Neural cell (in vitro differentiated cells): ENCODE data around the gene FRMD4A.

ENCODE experiments used
- EP300 ChIP-seq: fragments of 450-650 bp; conservative IDR thresholded peaks from 2 replicates; pipeline ENCODE4 v1.6.1; 2014; ENCODE audit warnings: antibody characterized with exemption, mild to moderate bottlenecking, moderate library complexity; ENCODE audit not compliant: poor library complexity, severe bottlenecking
- EZH2 ChIP-seq: fragments of 200-600, 300-800 bp; shearing (Covaris generic), sonication (generic); IDR thresholded peaks from 2 replicates; pipeline ENCODE4 v1.6.1; 2014; ENCODE audit warnings: antibody characterized with exemption, low read length, borderline replicate concordance, mild to moderate bottlenecking; ENCODE audit not compliant: insufficient read depth, poor library complexity, severe bottlenecking
- RAD21 ChIP-seq: fragments of 450-650 bp; conservative IDR thresholded peaks from 2 replicates; pipeline ENCODE4 v1.6.1; 2014; ENCODE audit warnings: antibody characterized with exemption, mild to moderate bottlenecking, moderate library complexity
- TAF1 ChIP-seq: IDR thresholded peaks from 2 replicates; pipeline ENCODE4 v1.6.1; 2012; ENCODE audit warnings: low read depth
- TF ChIP-seq, protein P1 (sequence below): fragments of 450-650 bp; IDR thresholded peaks from 2 replicates; pipeline ENCODE4 v1.5.1; 2014; ENCODE audit warnings: antibody characterized with exemption, mild to moderate bottlenecking, moderate library complexity; ENCODE audit not compliant: poor library complexity, severe bottlenecking

DNA sequence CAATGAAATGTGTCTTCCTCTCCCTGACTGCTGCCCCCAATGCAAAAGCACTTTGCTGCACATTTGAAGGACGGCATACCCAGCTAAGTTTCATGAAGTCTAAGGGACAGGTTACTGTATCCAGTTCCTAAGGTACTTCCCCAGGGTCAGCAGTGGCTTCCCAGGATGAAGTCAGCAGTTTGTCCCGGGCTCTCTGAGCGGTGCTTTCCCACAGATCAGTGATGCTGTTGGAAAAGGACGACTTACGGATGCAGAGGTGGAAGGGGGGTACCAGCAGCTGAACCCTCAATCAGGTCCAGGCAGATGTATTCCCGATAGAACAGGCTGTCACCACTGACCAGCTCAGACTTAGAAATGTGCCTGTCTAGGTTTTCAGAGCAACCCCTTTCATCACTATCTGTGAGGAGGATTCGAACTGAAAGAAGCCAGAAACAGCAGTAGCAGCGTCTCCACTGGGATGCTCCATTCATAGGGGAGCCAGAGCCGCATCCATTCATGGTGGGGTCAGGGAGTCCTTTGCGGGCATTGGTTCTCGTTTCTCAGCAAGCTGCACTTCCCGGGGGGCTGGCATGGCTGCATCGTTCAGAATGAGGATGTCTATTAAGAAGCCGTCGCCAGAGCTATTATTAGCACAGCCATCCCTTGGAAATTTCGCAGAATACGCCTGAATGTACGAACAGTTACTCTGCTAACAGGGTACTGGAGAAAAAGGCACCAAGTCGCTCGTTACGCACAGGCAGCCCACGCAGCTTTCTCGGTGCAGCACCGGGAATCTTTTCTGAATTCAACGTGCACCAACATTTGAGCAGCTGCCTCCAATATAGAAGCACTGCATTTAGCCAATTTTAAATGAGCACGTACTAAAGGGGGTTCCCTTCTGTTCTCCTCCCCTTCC, 440.2 kb downstream of the FRMD4A start:
- TF ChIP-seq EP300 (peak; percentile 57), RAD21 (peak; percentile 48), EZH2 (no peak), TAF1 (peak; percentile 48)
- TF ChIP-seq, protein P1, sequence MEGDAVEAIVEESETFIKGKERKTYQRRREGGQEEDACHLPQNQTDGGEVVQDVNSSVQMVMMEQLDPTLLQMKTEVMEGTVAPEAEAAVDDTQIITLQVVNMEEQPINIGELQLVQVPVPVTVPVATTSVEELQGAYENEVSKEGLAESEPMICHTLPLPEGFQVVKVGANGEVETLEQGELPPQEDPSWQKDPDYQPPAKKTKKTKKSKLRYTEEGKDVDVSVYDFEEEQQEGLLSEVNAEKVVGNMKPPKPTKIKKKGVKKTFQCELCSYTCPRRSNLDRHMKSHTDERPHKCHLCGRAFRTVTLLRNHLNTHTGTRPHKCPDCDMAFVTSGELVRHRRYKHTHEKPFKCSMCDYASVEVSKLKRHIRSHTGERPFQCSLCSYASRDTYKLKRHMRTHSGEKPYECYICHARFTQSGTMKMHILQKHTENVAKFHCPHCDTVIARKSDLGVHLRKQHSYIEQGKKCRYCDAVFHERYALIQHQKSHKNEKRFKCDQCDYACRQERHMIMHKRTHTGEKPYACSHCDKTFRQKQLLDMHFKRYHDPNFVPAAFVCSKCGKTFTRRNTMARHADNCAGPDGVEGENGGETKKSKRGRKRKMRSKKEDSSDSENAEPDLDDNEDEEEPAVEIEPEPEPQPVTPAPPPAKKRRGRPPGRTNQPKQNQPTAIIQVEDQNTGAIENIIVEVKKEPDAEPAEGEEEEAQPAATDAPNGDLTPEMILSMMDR = no peak
